HG02840 (cell line): Measurements from ENCODE around the gene SPTLC2.
A peak's percentile ranks its signal among the peaks of the same experiment; 100 is the strongest.
"Not testable (repeated sequence)": the region's sequence is repeated elsewhere in the genome, so short reads cannot be mapped to it uniquely, and the experiment has no call there.

Source experiments
- ATAC-seq: cut with Tn5 transposase; IDR thresholded peaks from one replicate; pipeline ENCODE4 v1.9.1; 2021; ENCODE audit warnings: mild to moderate bottlenecking, moderate library complexity, moderate number of reproducible peaks; ENCODE audit not compliant: unreplicated experiment, low FRiP score

Gene SPTLC2, protein sequence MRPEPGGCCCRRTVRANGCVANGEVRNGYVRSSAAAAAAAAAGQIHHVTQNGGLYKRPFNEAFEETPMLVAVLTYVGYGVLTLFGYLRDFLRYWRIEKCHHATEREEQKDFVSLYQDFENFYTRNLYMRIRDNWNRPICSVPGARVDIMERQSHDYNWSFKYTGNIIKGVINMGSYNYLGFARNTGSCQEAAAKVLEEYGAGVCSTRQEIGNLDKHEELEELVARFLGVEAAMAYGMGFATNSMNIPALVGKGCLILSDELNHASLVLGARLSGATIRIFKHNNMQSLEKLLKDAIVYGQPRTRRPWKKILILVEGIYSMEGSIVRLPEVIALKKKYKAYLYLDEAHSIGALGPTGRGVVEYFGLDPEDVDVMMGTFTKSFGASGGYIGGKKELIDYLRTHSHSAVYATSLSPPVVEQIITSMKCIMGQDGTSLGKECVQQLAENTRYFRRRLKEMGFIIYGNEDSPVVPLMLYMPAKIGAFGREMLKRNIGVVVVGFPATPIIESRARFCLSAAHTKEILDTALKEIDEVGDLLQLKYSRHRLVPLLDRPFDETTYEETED

DNA sequence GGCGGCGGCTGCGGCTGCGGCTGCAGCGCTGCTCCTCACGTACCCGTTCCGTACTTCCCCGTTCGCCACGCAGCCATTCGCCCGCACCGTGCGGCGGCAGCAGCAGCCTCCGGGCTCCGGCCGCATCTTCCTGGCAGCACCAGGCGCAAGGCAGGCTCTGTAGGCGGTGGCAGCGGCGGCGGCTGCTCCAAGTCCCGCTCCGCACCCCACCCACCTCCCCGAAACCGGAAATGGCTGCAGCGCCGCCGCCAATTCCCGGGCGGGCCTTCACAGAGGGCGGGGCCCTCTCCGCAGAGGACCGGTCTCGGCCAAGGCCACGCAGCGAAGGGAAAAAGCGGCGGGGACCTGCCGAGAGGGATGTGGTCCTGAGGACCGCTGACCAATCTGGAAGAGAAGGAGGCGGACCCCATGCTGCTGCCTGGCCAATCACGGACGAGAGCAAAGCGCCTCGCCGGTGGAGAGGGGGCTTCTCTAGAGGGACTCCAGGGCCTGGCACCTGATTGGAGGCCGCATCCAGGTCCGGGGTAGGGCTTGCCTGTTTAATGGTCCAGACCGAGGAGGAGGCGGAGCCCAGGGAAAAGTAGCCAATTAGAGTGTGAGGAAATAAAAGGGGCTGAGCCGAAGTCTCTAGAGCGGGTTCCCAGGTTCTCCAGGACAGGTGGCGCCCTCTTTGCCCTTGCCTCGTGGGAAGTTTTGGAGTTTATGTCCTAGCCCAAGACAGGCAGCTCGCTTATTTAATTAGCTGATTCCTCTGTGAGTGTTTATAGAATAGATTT lies at the start of gene SPTLC2:
TSS of gene SPTLC2 (minus strand) at position 184 of the 776 bp plus-strand sequence. CDS start at position 126, 58 bp downstream.
- peak; percentile 97 for ATAC-seq

DNA sequence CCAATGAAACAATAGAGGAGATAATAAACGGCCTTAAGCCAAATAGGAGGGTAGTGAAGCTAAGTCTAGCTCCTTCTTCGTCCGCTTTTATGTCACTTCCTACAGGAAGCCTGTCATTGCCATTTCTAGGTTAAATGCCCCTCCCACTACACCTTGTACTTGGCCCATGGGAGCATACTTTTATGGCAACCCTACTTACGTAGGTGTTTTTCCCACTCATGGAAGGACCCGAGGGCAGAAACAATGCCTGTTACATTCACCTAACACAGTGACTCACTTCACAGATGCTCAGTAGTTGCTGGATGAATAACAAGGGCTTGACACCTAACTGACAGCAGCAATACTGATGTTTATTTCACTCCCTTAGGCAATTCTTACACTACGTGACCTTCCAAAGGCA lies 46.9 kb upstream of the SPTLC2 start:
- no peak for ATAC-seq

DNA sequence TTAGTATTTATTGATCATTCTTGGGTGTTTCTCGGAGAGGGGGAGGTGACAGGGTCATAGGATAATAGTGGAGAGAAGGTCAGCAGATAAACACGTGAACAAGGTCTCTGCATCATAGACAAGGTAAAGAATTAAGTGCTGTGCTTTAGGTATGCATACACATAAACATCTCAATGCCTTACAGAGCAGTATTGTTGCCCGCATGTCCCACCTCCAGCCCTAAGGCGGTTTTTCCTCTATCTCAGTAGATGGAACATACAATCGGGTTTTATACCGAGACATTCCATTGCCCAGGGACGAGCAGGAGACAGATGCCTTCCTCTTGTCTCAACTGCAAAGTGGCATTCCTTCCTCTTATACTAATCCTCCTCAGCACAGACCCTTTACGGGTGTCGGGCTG lies 45.1 kb upstream of the SPTLC2 start:
- ATAC-seq = not testable (repeated sequence)

DNA sequence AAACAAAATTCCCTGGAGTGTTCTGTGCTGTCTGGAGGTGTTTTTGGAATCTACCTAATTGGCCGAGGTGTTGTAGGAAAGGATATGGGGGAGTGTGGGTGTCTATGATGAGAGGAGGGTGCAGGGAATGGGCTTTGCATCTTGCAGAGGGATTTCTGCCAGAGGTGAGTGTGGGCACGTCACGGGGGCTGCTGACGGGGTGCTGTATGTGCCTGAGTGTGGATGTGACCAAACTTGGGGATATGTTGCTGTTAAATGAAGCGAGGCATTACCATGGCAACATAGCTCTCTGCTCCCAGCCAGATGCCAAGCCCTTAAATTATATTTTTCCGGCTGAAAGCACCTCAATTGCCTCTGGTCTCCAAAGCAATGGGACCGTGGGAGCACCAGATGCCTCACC lies 44.3 kb upstream of the SPTLC2 start:
- no peak for ATAC-seq

DNA sequence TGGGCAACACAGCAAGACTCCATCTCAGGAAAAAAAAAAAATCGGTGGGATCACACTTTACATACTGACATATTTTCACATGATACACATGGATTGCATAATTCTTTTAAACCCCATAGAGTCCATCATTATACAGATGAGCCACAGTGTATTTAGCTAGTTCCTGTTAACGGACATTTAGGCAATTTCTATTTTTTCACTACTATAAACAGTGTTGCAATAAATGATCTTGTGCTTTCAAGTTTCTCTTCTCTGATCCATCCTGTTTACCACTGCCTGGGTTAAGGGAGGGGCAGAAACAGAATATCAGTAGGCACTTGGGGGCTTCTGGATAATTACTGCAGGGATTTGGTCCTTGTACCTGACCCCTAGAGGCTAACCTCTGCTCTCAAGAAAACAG lies 43.4 kb upstream of the SPTLC2 start:
- ATAC-seq = no peak

DNA sequence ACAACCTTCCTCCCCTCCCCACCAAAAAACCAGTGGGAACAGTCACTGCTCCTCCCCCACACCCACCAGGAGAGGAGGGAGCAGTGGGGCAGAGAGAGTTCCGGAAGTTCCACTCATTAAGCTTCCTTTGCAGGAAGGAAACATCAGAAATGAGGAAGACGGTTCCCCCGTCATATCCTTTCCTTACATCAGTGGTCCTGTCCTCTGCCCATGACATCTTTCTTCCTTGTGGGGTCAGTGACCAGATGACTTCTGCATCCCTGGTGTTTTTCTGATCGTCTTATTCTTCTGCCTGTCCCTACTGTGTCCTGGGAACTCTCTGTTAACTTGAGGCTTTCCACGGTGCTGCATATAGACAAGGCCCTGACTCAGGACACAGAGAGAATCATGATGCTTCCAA lies 40.8 kb upstream of the SPTLC2 start:
- no peak for ATAC-seq

DNA sequence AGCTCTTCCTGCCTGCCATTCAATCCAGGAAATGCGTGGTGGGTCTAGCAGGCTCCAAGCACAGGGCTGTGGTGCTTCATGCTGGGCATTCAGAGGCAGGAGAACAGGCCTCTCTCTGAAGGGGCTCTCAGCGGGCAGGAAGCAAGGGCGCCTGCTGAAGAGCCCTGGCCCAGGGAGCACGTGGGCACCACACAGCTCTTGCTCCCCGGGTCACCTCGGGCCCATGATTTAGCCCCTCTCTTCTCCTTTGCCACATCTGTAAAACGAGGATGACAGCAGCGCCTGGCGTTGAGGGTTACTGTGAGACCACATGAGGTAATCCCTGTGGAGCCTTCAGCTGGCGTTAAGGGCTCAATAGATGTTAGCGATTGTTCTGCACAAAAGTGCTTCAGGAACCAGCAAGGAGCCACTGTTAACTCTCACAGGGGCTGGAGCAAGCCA lies 37.6 kb upstream of the SPTLC2 start:
- no peak for ATAC-seq

DNA sequence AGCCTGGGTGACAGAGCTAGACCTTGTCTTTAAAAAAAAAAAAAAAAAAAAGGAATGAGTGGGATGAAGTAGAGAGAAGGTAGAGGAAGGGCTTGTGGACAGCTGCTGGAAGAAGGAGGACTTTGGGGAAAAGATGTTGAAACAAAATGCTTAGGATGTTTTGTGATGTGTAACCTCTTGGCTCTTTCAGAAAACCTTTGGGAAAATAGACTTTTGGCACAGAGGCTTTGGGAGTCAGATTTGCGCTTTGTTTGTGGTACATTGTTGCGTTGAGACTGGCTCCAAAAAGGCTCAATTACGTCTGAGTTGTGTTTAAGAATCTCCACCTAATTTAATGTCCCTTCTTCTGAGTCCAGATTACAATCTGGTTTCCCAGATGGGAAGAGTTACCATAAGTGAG lies 32.9 kb upstream of the SPTLC2 start:
- no peak for ATAC-seq

DNA sequence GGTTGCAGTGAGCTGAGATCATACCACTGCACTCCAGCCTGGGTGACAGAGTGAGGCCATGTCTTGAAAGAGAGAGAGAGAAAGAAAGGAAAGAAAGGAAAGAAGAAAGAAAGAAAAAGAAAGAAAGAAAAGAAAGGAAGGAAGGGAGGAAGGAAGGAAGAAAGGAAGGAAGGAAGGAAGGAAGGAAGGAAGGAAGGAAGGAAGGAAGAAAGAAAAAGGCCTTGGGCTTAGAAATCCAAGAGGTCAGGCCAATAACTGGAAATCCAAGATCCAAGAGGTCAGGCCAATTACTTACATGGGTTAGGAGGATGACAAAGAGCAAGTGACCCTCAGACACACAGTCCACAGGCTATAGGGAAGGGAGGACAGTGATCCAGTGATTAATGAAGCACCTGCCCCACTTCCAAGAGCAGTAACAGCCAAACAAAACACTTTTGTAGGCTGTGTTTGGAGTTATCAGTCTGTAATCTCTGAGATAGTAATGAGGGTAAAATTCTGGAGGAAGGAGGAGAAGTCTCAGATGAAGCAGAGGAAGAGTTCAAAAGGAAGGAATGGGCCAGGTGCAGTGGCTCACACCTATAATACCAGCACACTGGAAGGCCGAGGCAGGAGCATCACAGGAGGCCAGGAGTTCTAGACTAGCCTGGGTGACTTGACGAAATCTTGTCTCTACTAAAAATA lies 32.2 kb upstream of the SPTLC2 start:
- ATAC-seq = no peak

DNA sequence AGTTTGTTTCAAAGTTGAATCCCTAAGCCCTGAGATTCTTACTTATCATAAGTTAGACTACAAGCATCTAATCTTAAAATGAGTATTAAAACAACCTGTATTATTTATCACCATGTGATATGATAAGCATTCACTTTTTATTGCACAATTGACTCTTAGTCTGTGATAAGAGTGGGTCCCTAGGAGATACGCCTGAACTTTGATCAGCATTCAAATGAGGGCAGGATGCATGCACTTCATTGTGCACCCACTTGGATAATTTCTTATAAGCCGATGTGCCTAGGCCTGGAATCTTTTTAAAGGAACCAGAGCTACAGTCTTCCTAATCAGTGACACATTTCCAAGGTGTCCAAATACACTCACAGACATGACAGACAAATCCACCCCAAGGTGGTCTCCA lies 31.4 kb upstream of the SPTLC2 start:
- no peak for ATAC-seq

DNA sequence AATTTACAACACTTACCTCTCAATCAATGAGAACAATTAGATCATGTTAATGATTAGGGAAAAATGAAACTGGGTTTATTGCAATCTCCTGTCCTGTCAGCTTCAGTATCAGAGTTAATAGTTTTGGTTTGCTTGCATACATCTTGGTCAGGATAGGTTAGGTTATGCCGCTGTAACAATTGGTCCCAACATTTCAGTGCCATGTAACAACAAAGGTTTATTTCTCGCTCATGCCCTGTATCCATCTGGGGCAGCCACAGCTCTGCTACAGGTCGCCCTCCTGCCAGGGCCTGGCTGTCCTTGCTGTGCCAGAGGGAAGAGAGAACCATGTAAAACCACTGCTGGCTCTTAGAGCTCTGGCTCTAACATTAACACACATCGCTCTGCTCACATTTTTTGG lies 30.5 kb upstream of the SPTLC2 start:
- no peak for ATAC-seq

DNA sequence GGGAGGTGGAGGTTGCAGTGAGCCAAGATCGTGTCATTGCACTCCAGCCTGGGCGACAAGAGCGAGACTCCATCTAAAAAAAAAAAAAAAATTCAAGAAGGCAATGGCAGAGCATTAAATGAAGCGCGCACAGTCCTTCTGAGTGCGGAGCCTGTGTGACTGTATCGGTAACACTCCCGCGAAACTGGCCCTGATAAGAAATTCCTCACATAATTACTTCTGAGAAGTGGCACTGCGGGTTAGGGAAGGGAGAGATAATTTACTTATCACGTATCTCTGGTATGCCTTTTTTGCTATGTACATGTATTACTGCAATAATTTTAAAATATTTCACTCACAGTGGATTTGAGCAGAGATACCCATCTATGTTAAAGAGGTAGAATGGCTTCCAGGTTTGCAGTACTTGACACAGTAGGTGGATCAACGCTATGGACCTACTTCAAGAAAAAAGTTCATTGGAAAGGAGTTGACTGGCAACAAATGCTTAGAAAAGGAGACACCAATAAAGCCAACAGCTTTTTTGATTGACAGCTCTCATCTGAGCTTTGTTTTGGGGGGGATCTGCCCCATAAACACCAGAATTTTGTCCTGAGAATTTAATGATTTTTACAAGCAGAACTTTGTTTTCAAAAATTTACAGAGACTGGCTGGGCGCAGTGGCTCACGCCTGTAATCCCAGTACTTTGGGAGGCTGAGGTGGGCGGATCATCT lies 29.2 kb upstream of the SPTLC2 start:
- no peak for ATAC-seq

DNA sequence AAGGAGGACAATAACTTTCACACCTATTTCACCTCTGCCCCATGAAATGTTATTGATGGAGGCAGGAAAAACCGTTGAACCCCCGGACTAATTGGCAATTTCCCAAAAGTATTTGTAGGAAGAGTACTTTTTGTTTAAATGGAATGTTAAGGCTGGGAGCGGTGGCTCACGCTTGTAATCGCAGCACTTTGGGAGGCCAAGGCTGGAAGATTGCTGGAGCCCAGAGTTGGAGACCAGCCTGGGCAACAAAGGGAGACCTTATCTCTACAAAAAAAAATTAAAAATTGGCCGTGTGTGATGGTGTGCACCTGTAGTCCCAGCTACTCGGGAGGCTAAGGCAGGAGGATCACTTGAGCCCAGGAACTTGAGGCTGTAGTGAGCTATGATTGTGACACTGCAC lies 26.0 kb upstream of the SPTLC2 start:
- ATAC-seq = no peak

DNA sequence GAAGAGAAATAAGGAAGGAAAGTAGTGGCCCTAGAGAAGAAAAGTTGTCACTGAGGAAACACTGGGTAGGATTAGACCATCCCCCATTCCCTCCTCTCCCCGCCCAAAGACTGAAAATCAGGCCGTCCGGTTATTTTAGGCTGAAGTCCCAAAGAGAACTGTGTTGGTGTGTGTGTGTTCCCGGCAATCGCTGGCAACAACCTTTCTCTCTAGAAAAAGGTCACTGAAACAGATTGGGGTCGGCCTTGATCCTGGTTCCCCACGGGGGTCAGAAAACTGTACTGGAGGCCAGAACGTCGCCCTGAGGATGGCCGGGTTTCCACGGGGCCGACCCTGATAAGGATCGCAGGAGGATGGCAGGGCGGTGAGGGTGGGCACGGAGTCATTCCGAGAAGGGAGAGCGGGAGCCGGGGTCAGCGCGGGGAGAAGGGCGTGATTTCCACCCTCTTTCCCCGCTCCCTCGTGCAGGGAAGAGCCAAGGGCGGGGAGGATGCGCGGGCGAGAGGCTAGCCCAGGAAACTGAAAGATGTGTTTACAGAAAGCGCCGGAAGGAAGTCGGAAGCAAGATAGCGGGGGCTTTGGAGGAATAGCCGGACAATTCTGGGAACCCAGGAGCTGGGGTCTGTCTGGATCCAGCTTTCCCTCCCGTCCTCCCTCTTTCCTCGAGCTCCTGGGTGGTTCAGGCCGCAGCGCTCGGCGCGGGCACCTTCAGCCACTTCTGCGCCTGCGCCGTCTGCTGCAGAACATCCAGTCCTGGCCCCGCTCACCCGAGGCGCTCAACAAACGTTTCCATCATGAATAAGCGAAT lies 25.3 kb upstream of the SPTLC2 start:
- no peak for ATAC-seq

DNA sequence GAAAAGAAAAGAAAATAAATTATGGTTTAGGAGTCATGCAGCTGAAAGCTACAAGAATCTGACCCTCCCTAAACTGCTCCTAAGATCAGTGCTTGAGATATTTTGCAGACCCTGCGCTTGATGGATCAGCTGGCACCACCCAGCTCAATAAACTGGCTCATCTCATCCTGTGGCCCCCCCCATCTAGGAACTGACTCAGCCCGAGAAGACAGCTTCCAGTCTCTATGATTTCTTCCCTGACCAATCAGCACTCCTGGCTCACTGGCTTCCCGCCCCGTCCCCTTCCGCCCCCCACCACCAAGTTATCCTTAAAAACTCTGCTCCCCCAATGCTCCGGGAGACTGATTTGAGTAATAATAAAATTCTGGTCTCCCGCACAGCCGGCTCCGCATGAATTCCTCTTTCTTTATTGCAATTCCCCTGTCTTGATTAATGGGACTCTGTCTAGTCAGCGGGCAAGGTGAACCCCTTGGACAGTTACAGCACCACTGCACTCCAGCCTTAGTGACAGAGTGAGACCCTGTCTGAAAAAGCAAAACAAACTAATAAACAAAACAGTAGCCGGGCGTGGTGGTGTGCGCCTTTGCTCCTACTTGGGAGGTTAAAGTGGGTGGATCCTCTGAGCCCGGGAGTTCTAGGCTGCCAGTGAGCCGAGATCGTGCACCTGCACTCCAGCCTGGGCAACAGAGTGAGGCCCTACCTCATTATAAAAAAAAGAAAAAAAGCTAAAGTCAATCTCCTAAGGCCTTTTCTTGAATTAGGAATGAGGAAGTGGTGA lies 24.5 kb upstream of the SPTLC2 start:
- ATAC-seq = no peak

DNA sequence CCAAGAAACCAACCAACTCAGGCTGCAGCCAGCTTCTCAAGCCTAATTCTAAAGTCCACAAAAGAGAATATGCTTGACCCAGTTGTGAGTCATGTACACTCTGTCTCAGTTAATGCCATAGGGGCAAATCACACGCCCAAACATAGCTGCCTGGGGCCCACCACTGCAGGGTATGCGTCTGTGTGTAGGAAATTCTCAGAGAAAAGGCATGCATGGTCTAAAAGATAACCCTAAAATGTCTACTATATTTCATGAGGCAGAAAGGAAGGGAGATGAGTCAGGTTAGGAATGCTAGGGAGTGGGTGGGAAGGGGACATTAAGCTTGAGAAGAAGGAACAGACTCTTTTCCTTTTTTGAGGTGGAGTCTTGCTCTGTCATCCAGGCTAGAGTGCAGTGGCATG lies 22.3 kb upstream of the SPTLC2 start:
- no peak for ATAC-seq

DNA sequence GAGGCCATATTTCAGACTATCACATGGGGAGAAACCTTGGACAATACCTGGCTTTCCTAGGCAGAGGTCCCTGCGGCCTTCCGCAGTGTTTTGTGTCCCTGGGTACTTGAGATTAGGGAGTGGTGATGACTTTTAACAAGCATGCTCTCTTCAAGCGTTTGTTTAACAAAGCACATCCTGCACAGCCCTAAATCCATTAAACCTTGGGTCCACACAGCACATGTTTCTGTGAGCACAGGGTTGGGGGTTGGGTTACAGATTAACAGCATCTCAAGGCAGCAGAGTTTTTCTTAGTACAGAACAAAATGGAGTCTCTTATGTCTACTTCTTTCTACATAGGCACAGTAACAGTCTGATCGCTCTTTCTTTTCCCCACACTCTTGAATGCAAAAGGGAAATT lies 19.4 kb upstream of the SPTLC2 start:
- ATAC-seq = not testable (repeated sequence)

DNA sequence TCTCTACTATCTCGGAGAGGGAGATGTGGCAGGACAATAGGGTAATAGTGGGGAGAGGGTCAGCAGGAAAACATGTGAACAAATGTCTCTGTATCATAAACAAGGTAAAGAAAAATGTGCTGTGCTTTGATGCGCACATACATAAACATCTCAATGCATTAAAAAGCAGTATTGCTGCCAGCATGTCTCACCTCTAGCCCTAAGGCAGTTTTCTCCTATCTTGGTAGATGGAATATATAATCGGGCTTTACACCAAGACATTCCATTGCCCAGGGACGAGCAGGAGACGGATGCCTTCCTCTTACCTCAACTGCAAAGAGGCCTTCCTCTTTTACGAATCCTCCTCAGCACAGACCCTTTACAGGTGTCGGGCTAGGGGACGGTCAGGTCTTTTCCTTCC lies 19.0 kb upstream of the SPTLC2 start:
- not testable (repeated sequence) for ATAC-seq

DNA sequence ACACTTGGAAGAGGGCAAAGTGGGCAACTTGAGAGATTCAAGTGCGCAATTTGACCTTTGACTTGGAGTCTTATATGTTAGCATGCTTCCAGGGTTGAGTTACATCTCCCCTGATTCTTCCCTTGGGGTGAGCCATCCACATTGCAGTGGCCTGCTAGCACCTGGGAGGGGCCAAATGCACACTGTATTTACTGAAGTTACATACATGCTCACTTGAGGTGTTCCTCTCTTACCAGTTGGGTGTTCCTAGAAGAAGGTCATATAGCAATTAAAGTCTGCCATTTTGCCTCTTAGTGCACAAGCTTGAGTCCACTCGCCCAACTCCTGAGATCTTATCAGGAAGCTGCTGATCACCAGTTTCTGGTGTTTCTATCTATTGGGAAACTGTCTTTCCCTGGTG lies 13.7 kb upstream of the SPTLC2 start:
- ATAC-seq = no peak
